Parathyroid adenoma (tissue), 2 donors: ENCODE measurements around the gene OR5V1.

Source experiments
- H2AFZ ChIP-seq: fragments of 300-600 bp; sonication (generic); one replicate; pipeline ENCODE4 v1.7.0; 2017; ENCODE audit warnings: antibody characterized with exemption, mild to moderate bottlenecking
- H3K27ac ChIP-seq: fragments of 300-600 bp; sonication (generic); one replicate; pipeline ENCODE4 v1.7.0; 2017
- H3K27me3 ChIP-seq: fragments of 300-600 bp; sonication (generic); one replicate; pipeline ENCODE4 v1.7.0; 2017; ENCODE audit warnings: low read length; ENCODE audit not compliant: control insufficient read depth, insufficient read depth
- H3K36me3 ChIP-seq: fragments of 300-600 bp; sonication (generic); one replicate; pipeline ENCODE4 v1.7.0; 2017; ENCODE audit warnings: low read length; ENCODE audit not compliant: control insufficient read depth, insufficient read depth
- H3K4me1 ChIP-seq: fragments of 300-600 bp; sonication (generic); one replicate; pipeline ENCODE4 v1.7.0; 2017; ENCODE audit warnings: control low read depth
- H3K4me2 ChIP-seq: fragments of 300-600 bp; sonication (generic); one replicate; pipeline ENCODE4 v1.7.0; 2017; ENCODE audit warnings: low read length
- H3K4me3 ChIP-seq: fragments of 300-600 bp; sonication (generic); one replicate; pipeline ENCODE4 v1.7.0; 2017; ENCODE audit warnings: low read depth, low read length
- H3K79me2 ChIP-seq: fragments of 300-600 bp; sonication (generic); one replicate; pipeline ENCODE4 v1.7.0; 2017; ENCODE audit warnings: control low read depth
- H3K9ac ChIP-seq: fragments of 300-600 bp; sonication (generic); one replicate; pipeline ENCODE4 v1.7.0; 2017; ENCODE audit warnings: mild to moderate bottlenecking
- H3K9me3 ChIP-seq: fragments of 300-600 bp; sonication (generic); one replicate; pipeline ENCODE4 v1.7.0; 2017; ENCODE audit warnings: low read length; ENCODE audit not compliant: control insufficient read depth
- CTCF ChIP-seq: fragments of 300-600 bp; sonication (generic); IDR thresholded peaks from one replicate; pipeline ENCODE4 v1.7.0; 2017; ENCODE audit warnings: antibody characterized with exemption, mild to moderate bottlenecking
- donor health status: primary hyperparathyroidism.

Gene OR5V1

DNA sequence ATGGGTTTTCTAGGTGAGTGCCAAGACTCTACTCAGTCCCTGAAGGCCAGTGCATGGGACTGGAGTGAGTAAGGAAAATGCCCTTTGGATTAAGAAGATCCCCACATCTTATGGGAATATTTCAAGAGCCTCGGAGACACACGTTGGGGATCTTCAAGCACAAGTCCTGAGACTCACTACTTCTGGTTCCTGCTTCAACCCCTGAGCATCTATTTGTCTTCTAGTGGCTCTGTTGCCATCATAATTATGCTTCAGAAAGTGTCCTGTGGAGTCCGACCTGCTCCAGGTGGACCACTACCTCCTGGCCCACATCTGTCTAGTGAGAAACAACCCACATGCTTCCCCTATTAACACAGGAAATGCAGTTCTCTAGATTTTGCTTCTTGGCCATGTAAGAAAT, at the start of gene OR5V1:
TSS of gene OR5V1 (minus strand) at position 101 of the 400 bp plus-strand sequence. CDS start 12,670 bp downstream, outside the sequence.
- Histone ChIP-seq H2AFZ (no peak within 1 kb of the TSS), H3K4me3 (no peak within 1 kb of the TSS), H3K9ac (no peak within 1 kb of the TSS), H3K27ac (no peak within 1 kb of the TSS), H3K4me2 (no peak within 1 kb of the TSS), H3K36me3 (no peaks in the 10 kb centered on the region), H3K4me1 (no peaks in the 10 kb centered on the region), H3K9me3 (no peaks in the 10 kb centered on the region), H3K79me2 (no peaks in the 10 kb centered on the region), H3K27me3 (no peaks in the 10 kb centered on the region)
- no peak for TF ChIP-seq CTCF

DNA sequence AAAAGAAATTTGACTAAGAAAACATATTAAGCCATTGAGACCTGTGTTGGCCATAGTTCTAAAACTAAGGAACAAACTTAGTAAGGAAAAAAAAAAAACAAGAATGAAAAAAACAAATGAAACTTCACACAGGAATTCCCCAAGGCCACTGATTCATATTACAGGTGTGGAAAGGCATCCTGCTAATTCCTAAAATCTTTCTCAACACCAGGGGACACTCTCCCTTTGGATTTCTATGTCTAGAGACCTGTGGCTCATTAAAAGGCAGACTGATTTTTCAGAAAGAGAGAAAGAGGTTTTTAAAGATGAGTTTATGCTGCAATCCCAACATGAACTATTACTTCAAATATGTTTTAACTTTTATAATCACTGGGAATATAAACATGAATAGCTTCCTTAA, 45.9 kb upstream of the OR5V1 start, which contains the start of gene OR12D1:
TSS of gene OR12D1 (plus strand) at position 341 of the 400 bp plus-strand sequence.
- no peak for TF ChIP-seq CTCF
- Histone ChIP-seq H3K4me1 (no peaks in the 10 kb centered on the region), H3K79me2 (no peaks in the 10 kb centered on the region), H3K4me2 (no peak within 1 kb of the TSS), H3K27me3 (no peaks in the 10 kb centered on the region), H3K36me3 (no peaks in the 10 kb centered on the region), H2AFZ (no peak within 1 kb of the TSS), H3K27ac (no peak within 1 kb of the TSS), H3K9me3 (no peaks in the 10 kb centered on the region), H3K4me3 (no peak within 1 kb of the TSS), H3K9ac (no peak within 1 kb of the TSS)

DNA sequence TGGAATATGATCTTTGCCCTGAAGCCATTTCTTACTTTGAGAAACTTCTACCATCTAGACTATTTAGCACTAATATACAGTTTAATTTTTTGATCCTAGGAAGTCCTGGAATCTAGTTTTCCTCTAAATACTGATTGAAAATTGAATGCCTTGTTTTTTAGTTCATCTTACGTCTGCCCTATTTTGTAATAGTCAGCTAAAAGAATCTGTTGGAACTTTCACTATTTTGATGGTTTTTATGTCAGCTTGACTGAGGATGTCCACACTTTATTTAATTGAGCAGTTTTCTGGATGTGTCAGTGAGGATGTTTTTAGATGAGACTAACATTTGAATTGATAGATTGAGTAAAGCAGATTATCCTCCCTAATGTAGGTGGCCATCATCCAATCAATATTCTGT, 35.1 kb upstream of the OR5V1 start:
- H3K4me2 ChIP-seq, result no peak overlapping the region
- H3K36me3 ChIP-seq, result no peaks in the 10 kb centered on the region
- no peaks in the 10 kb centered on the region for H3K4me1 ChIP-seq
- H3K27ac ChIP-seq, result no peak overlapping the region
- no peak overlapping the region for H3K4me3 ChIP-seq
- no peaks in the 10 kb centered on the region for H3K79me2 ChIP-seq
- H3K9me3 ChIP-seq, result no peaks in the 10 kb centered on the region
- H3K9ac ChIP-seq, result no peak overlapping the region
- H2AFZ ChIP-seq, result no peak overlapping the region
- H3K27me3 ChIP-seq, result no peaks in the 10 kb centered on the region
- TF ChIP-seq CTCF, result no peak

DNA sequence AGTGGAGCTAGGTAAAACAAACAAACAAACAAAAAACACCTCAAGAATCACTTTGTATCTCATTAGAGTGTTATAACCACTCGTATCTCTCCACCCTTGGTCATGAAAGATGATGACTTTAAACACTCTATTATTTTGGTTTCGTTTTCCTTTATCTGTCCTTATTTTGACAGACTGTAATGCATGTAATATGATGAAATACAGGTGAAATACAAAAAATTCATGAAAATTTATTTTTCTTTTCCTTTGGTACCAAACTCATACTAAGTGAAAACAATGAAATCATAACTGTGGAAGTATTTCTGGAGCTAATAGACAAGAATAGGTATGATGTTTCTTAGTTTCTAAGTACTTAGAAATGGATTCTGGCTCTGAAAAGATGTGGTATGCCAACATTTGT, 30.9 kb upstream of the OR5V1 start:
- no peak for TF ChIP-seq CTCF
- no peak overlapping the region for H3K4me2 ChIP-seq
- H3K4me3 ChIP-seq, result no peak overlapping the region

GRCh38 chr6:29395331-29395730, 26.7 kb upstream of the OR5V1 start, which contains the start of gene OR12D2:
Gene OR12D2 (plus strand): TSS chr6:29395631. CDS start chr6:29396700, 1,069 bp downstream.
- Histone ChIP-seq H3K4me2 (no peak within 1 kb of the TSS), H3K27ac (no peak within 1 kb of the TSS), H3K4me3 (no peak within 1 kb of the TSS), H2AFZ (no peak within 1 kb of the TSS), H3K36me3 (no peaks in the 10 kb centered on the region), H3K79me2 (no peaks in the 10 kb centered on the region), H3K4me1 (no peaks in the 10 kb centered on the region), H3K9ac (no peak within 1 kb of the TSS), H3K9me3 (no peaks in the 10 kb centered on the region), H3K27me3 (no peaks in the 10 kb centered on the region)
- no peak for TF ChIP-seq CTCF

More for the DNA sequence above, 30.9 kb upstream of the OR5V1 start:
- Histone ChIP-seq H3K9ac (no peak overlapping the region), H3K4me1 (no peaks in the 10 kb centered on the region), H3K27ac (no peak overlapping the region), H3K79me2 (no peaks in the 10 kb centered on the region), H3K36me3 (no peaks in the 10 kb centered on the region), H3K9me3 (no peaks in the 10 kb centered on the region), H3K27me3 (no peaks in the 10 kb centered on the region), H2AFZ (no peak overlapping the region)
